H9 (cell line): Measurements from ENCODE around the gene BMERB1. TPM values are rescaled to one million over a fixed set of nuclear protein-coding genes. Genes with fewer than 3 reads are reported as not detected.
"Not testable (repeated sequence)": the region's sequence is repeated elsewhere in the genome, so short reads cannot be mapped to it uniquely, and the experiment has no call there.

Source experiments
- DNase-seq: peaks from one replicate; pipeline ENCODE4 v3.0.0-alpha.2; 2017
- H2AFZ ChIP-seq: one replicate; pipeline ENCODE4 v1.6.1; 2013; ENCODE audit warnings: mild to moderate bottlenecking, low read length, control low read depth, moderate library complexity
- H2AK5ac ChIP-seq: 2 replicates; pipeline ENCODE4 v1.6.1; 2013; ENCODE audit warnings: low read length, control low read depth, mixed read lengths; ENCODE audit not compliant: insufficient read length
- H2BK120ac ChIP-seq: one replicate; pipeline ENCODE4 v1.6.1; 2013; ENCODE audit warnings: low read depth, mild to moderate bottlenecking, low read length, control low read depth, inconsistent platforms; ENCODE audit not compliant: poor library complexity, severe bottlenecking
- H2BK12ac ChIP-seq: 2 replicates; pipeline ENCODE4 v1.6.1; 2013; ENCODE audit warnings: low read length, control low read depth, mixed read lengths, low read depth; ENCODE audit not compliant: insufficient read length
- H2BK15ac ChIP-seq: 2 replicates; pipeline ENCODE4 v1.6.1; 2013; ENCODE audit warnings: low read depth, low read length, control low read depth
- H2BK20ac ChIP-seq: one replicate; pipeline ENCODE4 v1.6.1; 2013; ENCODE audit warnings: low read depth, mild to moderate bottlenecking, low read length, control low read depth, inconsistent platforms; ENCODE audit not compliant: poor library complexity, severe bottlenecking
- H2BK5ac ChIP-seq: 2 replicates; pipeline ENCODE4 v1.6.1; 2013; ENCODE audit warnings: low read length, control low read depth, mixed read lengths; ENCODE audit not compliant: insufficient read length
- H3K14ac ChIP-seq: 2 replicates; pipeline ENCODE4 v1.6.1; 2013; ENCODE audit warnings: low read length, control low read depth; ENCODE audit not compliant: insufficient read depth
- H3K18ac ChIP-seq: 2 replicates; pipeline ENCODE4 v1.6.1; 2013; ENCODE audit warnings: low read depth, mild to moderate bottlenecking, mixed read lengths, low read length, control low read depth; ENCODE audit not compliant: insufficient read length
- H3K23ac ChIP-seq: 2 replicates; pipeline ENCODE4 v1.6.1; 2013; ENCODE audit warnings: low read length, control low read depth, mixed read lengths, low read depth; ENCODE audit not compliant: insufficient read length
- H3K23me2 ChIP-seq: 2 replicates; pipeline ENCODE4 v1.6.1; 2013; ENCODE audit warnings: low read depth, mild to moderate bottlenecking, mixed read lengths, low read length, control low read depth; ENCODE audit not compliant: insufficient read length, poor library complexity, severe bottlenecking
- H3K27ac ChIP-seq: 2 replicates; pipeline ENCODE4 v1.5.1; 2013; ENCODE audit warnings: low read length, control low read depth, mixed read lengths, low read depth; ENCODE audit not compliant: insufficient read length
- H3K27me3 ChIP-seq: 2 replicates; pipeline ENCODE4 v1.6.1; 2013; ENCODE audit warnings: low read length, control low read depth, inconsistent platforms; ENCODE audit not compliant: insufficient read depth
- H3K4ac ChIP-seq: 2 replicates; pipeline ENCODE4 v1.6.1; 2013; ENCODE audit warnings: low read depth, mild to moderate bottlenecking, control low read depth, inconsistent platforms, low read length, moderate library complexity
- H3K4me1 ChIP-seq: 2 replicates; pipeline ENCODE4 v1.6.1; 2013; ENCODE audit warnings: low read length, control low read depth, inconsistent platforms; ENCODE audit not compliant: insufficient read depth
- H3K4me2 ChIP-seq: 2 replicates; pipeline ENCODE4 v1.6.1; 2013; ENCODE audit warnings: low read length, control low read depth, mixed read lengths; ENCODE audit not compliant: insufficient read length, insufficient read depth
- H3K56ac ChIP-seq: 2 replicates; pipeline ENCODE4 v1.6.1; 2013; ENCODE audit warnings: low read depth, mild to moderate bottlenecking, mixed read lengths, low read length, control low read depth; ENCODE audit not compliant: insufficient read length
- H3K79me1 ChIP-seq: 2 replicates; pipeline ENCODE4 v1.6.1; 2013; ENCODE audit warnings: low read depth, mild to moderate bottlenecking, moderate library complexity, low read length, control low read depth, inconsistent platforms; ENCODE audit not compliant: insufficient read depth, poor library complexity, severe bottlenecking
- H3K79me2 ChIP-seq: 2 replicates; pipeline ENCODE4 v1.6.1; 2013; ENCODE audit warnings: low read length, control low read depth, inconsistent platforms; ENCODE audit not compliant: insufficient read depth
- H3K9ac ChIP-seq: 2 replicates; pipeline ENCODE4 v1.6.1; 2013; ENCODE audit warnings: low read length, control low read depth, mixed read lengths; ENCODE audit not compliant: insufficient read length; ENCODE audit errors: extremely low read depth
- H3K9me3 ChIP-seq: one replicate; pipeline ENCODE4 v1.6.1; 2013; ENCODE audit warnings: low read depth, low read length, inconsistent platforms; ENCODE audit not compliant: control insufficient read depth
- H3T11ph ChIP-seq: one replicate; pipeline ENCODE4 v1.6.1; 2013; ENCODE audit warnings: mild to moderate bottlenecking, low read length, control low read depth, inconsistent platforms
- H4K20me1 ChIP-seq: one replicate; pipeline ENCODE4 v1.6.1; 2013; ENCODE audit not compliant: control insufficient read depth, insufficient read length, insufficient read depth
- H4K5ac ChIP-seq: 2 replicates; pipeline ENCODE4 v1.6.1; 2013; ENCODE audit warnings: low read depth, mild to moderate bottlenecking, mixed read lengths, low read length, control low read depth; ENCODE audit not compliant: insufficient read length
- H4K8ac ChIP-seq: replicated peaks from 2 replicates; pipeline ENCODE4 v1.6.1; 2013; ENCODE audit warnings: low read length, control low read depth, mixed read lengths, low read depth; ENCODE audit not compliant: insufficient read length
- H4K91ac ChIP-seq: 2 replicates; pipeline ENCODE4 v1.6.1; 2013; ENCODE audit warnings: low read depth, mild to moderate bottlenecking, moderate library complexity, mixed read lengths, low read length, control low read depth; ENCODE audit not compliant: insufficient read length
- H3K27ac Mint-ChIP-seq, 3 experiments: 2 replicates in 2 of 3; 3 replicates in 1 of 3; pipeline ENCODE4 v1.8.0; 2020 to 2021; ENCODE audit warnings: mixed read lengths in 3 of 3, mild to moderate bottlenecking in 1 of 3, moderate library complexity in 1 of 3
- H3K27me3 Mint-ChIP-seq: 2 replicates; pipeline ENCODE4 v1.8.0; 2021; ENCODE audit warnings: low read depth, mild to moderate bottlenecking, moderate library complexity, mixed read lengths
- H3K36me3 Mint-ChIP-seq, 3 experiments: 2 replicates in 2 of 3; 3 replicates in 1 of 3; pipeline ENCODE4 v1.8.0; 2020 to 2021; ENCODE audit warnings: low read depth in 3 of 3, mixed read lengths in 3 of 3; ENCODE audit not compliant: insufficient read depth in 1 of 3
- H3K4me1 Mint-ChIP-seq, 2 experiments: 2 replicates each; pipeline ENCODE4 v1.8.0; 2020; ENCODE audit warnings: mixed read lengths in 2 of 2
- H3K4me3 Mint-ChIP-seq, 2 experiments: 2 replicates in 1 of 2; 3 replicates in 1 of 2; pipeline ENCODE4 v1.8.0; 2020 to 2021; ENCODE audit warnings: mild to moderate bottlenecking in 2 of 2, mixed read lengths in 2 of 2, moderate library complexity in 1 of 2
- H3K9me3 Mint-ChIP-seq, 2 experiments: 2 replicates in 1 of 2; 3 replicates in 1 of 2; pipeline ENCODE4 v1.8.0; 2020; ENCODE audit warnings: mild to moderate bottlenecking in 2 of 2, mixed read lengths in 2 of 2, moderate library complexity in 1 of 2
- CTCF ChIP-seq: fragments of 200-600 bp; sonication (generic); conservative IDR thresholded peaks from 3 replicates; pipeline ENCODE4 v1.8.0; 2021; ENCODE audit warnings: antibody characterized with exemption, mild to moderate bottlenecking
- WGBS: extraction: QIAGEN DNeasy Blood & Tissue Kit; methylation state at CpG from one replicate; pipeline ENCODE4 v1.1.7; 2013; ENCODE audit warnings: missing lambda C conversion rate, low lambda C conversion rate, mixed read lengths; ENCODE audit not compliant: insufficient read length; ENCODE audit errors: extremely low coverage; 5-methylcytosine and 5-hydroxymethylcytosine counted together
- long read RNA-seq: library from polyadenylated mRNA; unstranded; transcript quantifications from one replicate; pipeline ENCODE4 v2.0.0, GENCODE V29; 2020
- total RNA-seq: library from RNA; stranded (reverse); gene quantifications from 2 replicates; pipeline ENCODE4 v1.2.1, GENCODE V29; 2021

Gene BMERB1
- total RNA-seq = 16.6 and 19.5 TPM in 2 replicates
- long read RNA-seq, transcript C16orf45-201 (6 exons, 2,404 nt) = major isoform, 106 of 126 reads
- long read RNA-seq, partial matches to known transcripts = 6 of 126 reads
- long read RNA-seq, other reads (novel, unspliced or antisense) = 10 of 126 reads

- WGBS = no CpG with 5 or more reads among the region's 63 CpGs
- H2AK5ac ChIP-seq = no peak within 1 kb of the TSS
- peaks cover 11% of the 10 kb centered on the region for H3K23me2 ChIP-seq
- no peak within 1 kb of the TSS for H2BK5ac ChIP-seq
- H4K20me1 ChIP-seq = no peaks in the 10 kb centered on the region
- Mint-ChIP-seq H3K9me3 (no peaks in the 10 kb centered on the region; a peak in 1 of 5 replicates), H3K4me3 (peak within 1 kb of the TSS; percentile 87 to 96), H3K4me1 (peaks cover 9 to 13% of the 10 kb centered on the region in 2 experiments), H3K27me3 (peaks cover 34% of the 10 kb centered on the region), H3K36me3 (no peaks in the 10 kb centered on the region), H3K27ac (no peak within 1 kb of the TSS)
- H2BK12ac ChIP-seq = no peak within 1 kb of the TSS
- no peak within 1 kb of the TSS for H2AFZ ChIP-seq
- no peak within 1 kb of the TSS for H2BK20ac ChIP-seq
- no peaks in the 10 kb centered on the region for H3K4me1 ChIP-seq
- H3K27ac ChIP-seq = no peak within 1 kb of the TSS
- H3K23ac ChIP-seq = no peak within 1 kb of the TSS
- H3K18ac ChIP-seq = no peak within 1 kb of the TSS
- H3K79me1 ChIP-seq = no peaks in the 10 kb centered on the region
- H3K14ac ChIP-seq = no peak within 1 kb of the TSS
- H3K9me3 ChIP-seq = no peaks in the 10 kb centered on the region
- no peak within 1 kb of the TSS for H4K8ac ChIP-seq
- no peak within 1 kb of the TSS for H4K91ac ChIP-seq
- H3K79me2 ChIP-seq = no peaks in the 10 kb centered on the region
- H2BK15ac ChIP-seq = no peak within 1 kb of the TSS
- no peaks in the 10 kb centered on the region; the same call in 1 of the 2 replicates for H3K27me3 ChIP-seq
- no peak for TF ChIP-seq CTCF
- H3K4me2 ChIP-seq = peak within 1 kb of the TSS; percentile 63
- H3T11ph ChIP-seq = no peak within 1 kb of the TSS
- DNase-seq = peak; percentile 76
- H4K5ac ChIP-seq = no peak within 1 kb of the TSS
- no peak within 1 kb of the TSS for H2BK120ac ChIP-seq
- H3K9ac ChIP-seq = no peak within 1 kb of the TSS
- no peak within 1 kb of the TSS for H3K56ac ChIP-seq
- H3K4ac ChIP-seq = no peak within 1 kb of the TSS
Measured at GRCh38 chr16:15434425-15435215, at the start of gene BMERB1. BMERB1 (plus strand) TSS chr16:15434588; CDS start chr16:15434654, 66 bp downstream.

- not testable (repeated sequence) for H3K9me3 Mint-ChIP-seq, H2BK15ac ChIP-seq, H4K91ac ChIP-seq, H3K9ac ChIP-seq, H3K4me2 ChIP-seq, H3K27me3 Mint-ChIP-seq, H2BK120ac ChIP-seq, H4K8ac ChIP-seq, H3K79me2 ChIP-seq, H3K79me1 ChIP-seq, H2BK5ac ChIP-seq, H3K27ac Mint-ChIP-seq, H3K36me3 Mint-ChIP-seq, H3K14ac ChIP-seq, H3K9me3 ChIP-seq, H3K56ac ChIP-seq, H2AFZ ChIP-seq, H3K23ac ChIP-seq, H3K23me2 ChIP-seq, H3K4me3 Mint-ChIP-seq, H3K4me1 ChIP-seq, H3K27me3 ChIP-seq, DNase-seq, H2BK20ac ChIP-seq, H2BK12ac ChIP-seq, H3K4me1 Mint-ChIP-seq, H3K27ac ChIP-seq, H3K18ac ChIP-seq, H4K20me1 ChIP-seq, H3T11ph ChIP-seq, H4K5ac ChIP-seq, H3K4ac ChIP-seq, H2AK5ac ChIP-seq
- WGBS = no CpG with 5 or more reads among the region's 6 CpGs
Measured at GRCh38 chr16:15388060-15388459, 46.3 kb upstream of the BMERB1 start.
